GM19328 (cell line): ENCODE data around the gene ELL.
"Not testable (repeated sequence)": the region's sequence is repeated elsewhere in the genome, so short reads cannot be mapped to it uniquely, and the experiment has no call there.

ENCODE experiments used
- ATAC-seq: cut with Tn5 transposase; IDR thresholded peaks from one replicate; pipeline ENCODE4 v1.9.1; 2021; ENCODE audit warnings: mild to moderate bottlenecking, moderate library complexity; ENCODE audit not compliant: unreplicated experiment

Gene ELL

GRCh38 chr19:18405754-18406153, 116.1 kb downstream of the ELL start:
- ATAC-seq: not testable (repeated sequence)

GRCh38 chr19:18402455-18403248, 119.2 kb downstream of the ELL start:
- not testable (repeated sequence) for ATAC-seq

- ATAC-seq: no peak
Observed at GRCh38 chr19:18401580-18402112, 120.2 kb downstream of the ELL start.

- no peak for ATAC-seq
Observed at GRCh38 chr19:18399008-18399407, 122.9 kb downstream of the ELL start.

- ATAC-seq: no peak
Observed at GRCh38 chr19:18397242-18398202, 124.3 kb downstream of the ELL start, which contains the start of gene LRRC25. Gene LRRC25 (minus strand): TSS chr19:18397622. CDS start chr19:18396963, 659 bp downstream.

- no peak for ATAC-seq
Observed at GRCh38 chr19:18396471-18397241, 125.2 kb downstream of the ELL start.

- ATAC-seq: no peak
Observed at GRCh38 chr19:18393836-18394235, 128.0 kb downstream of the ELL start.

- ATAC-seq: no peak
Observed at GRCh38 chr19:18392926-18393325, 128.9 kb downstream of the ELL start.
